ENCODE measurements around the gene USP10.

USP10 gene

DNA sequence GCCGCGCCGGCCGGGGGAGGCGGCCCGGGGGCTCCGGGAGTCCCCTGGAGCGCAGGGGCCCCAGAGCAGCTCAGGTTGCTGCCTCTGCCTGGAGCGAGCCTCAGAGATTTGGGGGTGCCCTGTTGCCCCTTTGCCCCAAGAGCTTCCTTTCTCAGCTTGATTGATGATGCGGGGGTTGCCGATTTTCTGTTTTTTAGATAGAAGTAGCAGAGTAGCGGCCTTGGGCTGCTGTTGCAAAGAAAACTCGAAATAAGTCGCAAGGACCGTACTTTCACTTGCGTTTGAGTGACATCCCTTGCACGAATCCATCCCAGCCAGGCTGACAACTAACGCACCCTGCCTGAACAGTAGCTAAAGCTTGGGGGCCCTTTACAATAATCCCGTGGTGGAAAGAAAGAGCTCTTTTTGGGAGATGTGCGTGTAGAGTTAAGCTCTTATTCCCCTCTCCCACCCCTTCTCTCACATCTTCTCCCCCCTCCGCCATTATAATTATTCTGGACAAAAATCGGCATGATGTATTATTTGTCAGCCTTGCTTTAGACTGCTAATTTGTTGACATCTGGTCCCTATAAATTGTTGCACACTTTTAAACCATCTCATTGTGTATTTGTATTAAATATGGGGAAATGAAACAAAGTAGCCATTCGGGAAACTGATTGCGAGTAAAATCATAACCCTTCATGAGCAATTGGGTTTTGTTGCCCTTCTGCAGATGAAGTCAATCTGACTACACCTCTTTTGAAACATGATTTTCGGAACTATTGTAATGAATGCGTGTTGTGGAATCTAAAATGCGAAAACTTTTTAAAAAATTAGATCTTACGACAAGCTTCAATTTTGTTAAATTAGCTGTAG, 873 bp downstream of the USP10 start:
- peak in 3 of 4 experiments; percentile 5 to 17 (median 13) for DNase-seq

DNA sequence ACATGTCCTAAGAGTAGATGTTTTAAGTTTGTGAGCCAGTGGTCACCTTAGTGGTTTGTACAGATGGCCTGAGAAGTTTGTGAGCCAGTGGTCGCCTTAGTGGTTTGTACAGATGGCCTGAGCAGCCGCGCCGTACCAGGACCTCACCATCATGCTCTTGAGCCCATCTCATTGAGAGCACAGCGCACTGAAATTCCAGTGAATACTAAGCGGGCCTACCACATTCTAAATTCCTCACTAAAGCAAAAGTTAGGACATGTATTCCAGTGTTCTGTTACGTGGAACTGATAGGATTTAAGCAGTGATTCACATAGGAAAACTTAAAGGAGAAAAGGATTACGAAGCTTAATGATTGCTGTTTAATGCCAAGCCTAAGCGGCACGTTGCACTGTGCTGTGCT, 3.9 kb downstream of the USP10 start:
- no peak for DNase-seq

DNA sequence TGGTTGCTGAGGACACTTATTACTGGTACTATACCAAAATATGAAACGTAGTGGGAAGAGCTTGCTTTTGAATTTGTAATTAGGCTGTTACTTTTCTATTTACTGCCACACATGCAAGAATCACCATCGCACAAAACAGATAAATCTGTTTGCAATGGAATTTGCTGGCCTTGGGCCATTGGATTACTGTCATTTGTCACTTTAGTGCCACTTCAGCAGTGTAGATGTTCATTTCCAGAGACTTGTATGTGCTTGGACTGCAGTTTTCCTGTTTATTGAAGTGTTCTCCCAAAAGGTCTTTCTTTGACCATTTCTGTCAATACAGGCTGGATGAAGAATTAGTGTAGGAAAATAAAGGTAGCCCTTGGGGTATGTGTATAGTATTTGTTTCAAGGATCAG, 4.5 kb downstream of the USP10 start:
- DNase-seq, result no peak

DNA sequence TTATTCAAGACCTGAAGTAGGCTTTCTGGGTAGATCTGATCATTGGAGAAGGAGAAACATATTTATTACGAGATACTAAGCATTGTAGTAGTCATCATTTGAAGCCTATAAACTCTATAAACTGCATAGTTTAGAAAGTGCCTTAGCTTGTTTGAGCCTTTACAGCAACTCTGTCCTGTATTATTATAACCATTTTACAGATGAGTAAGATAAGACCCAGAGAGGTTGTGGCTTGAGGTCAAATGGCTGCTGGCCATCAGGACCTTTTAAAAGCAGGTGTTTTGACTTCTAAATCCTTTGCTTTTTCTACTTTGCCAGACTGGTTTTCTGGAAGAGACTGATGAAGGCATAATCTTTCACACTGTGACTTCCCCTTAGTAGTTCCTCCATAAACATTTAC, 7.1 kb downstream of the USP10 start:
- no peak for DNase-seq

DNA sequence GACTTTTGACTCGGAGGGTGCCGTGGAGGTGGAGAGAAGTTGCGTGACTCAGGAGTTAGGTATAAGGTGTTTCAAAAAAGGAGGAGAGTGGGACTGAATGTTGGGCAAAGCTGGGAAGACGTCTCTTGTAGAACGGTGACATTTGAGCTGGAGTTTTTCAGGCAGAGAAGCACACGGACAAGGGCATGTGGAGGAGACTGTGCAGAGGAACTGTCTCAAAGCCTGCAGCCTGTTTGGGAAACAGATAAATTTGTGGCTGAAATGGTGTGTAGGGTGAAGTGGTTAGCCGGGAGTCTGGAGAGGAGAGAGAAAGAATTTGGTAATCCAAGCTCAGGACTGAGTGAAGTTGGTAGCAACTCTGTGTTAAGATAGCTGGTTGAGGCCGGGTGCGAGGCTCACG, 9.8 kb downstream of the USP10 start:
- no peak for DNase-seq

DNA sequence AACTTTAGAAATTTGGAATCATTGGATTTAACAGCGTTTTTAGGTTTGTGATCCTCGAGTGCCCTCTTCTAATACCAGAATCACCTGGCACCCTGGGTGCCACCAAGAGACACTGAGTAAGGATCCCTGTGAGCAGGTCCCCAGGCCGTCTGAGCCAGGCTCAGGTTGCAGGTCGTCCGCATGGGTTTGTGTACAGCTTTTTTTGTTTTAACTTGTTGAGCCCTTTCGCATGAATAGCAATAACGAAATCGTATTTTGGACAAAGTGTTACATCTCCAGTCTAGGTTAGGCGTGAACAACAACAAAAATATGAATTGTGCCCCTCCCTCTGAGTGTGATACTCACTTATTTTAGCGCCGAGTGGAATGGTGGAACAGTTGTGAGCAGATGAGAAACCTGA, 10.9 kb downstream of the USP10 start:
- no peak for DNase-seq

DNA sequence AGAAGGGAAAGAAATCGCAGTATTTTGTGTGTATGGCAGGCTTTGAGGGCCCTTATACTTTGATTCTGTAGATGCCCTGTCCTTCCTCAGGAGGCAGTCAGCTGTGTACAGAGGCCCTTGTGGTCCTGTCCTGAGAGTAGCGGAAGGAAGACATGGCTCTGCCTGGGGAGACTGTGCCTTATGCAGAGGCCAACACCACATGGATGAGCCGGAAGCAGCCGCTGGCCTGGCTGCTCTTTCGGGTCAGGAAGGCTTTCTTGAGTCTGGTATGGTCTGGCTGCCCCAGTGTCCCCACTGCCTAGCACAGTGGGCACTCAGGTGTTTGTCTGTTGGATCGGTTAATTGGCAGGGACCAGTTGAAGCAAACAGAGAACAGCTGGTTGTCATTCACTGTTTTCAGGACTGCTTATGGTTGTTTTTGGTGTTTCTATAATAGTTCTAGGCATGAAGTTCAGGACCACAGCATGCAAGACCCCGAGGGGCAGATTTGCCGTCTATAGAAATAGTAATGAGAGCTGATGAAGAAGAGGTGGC, 12.4 kb downstream of the USP10 start:
- DNase-seq, result no peak

DNA sequence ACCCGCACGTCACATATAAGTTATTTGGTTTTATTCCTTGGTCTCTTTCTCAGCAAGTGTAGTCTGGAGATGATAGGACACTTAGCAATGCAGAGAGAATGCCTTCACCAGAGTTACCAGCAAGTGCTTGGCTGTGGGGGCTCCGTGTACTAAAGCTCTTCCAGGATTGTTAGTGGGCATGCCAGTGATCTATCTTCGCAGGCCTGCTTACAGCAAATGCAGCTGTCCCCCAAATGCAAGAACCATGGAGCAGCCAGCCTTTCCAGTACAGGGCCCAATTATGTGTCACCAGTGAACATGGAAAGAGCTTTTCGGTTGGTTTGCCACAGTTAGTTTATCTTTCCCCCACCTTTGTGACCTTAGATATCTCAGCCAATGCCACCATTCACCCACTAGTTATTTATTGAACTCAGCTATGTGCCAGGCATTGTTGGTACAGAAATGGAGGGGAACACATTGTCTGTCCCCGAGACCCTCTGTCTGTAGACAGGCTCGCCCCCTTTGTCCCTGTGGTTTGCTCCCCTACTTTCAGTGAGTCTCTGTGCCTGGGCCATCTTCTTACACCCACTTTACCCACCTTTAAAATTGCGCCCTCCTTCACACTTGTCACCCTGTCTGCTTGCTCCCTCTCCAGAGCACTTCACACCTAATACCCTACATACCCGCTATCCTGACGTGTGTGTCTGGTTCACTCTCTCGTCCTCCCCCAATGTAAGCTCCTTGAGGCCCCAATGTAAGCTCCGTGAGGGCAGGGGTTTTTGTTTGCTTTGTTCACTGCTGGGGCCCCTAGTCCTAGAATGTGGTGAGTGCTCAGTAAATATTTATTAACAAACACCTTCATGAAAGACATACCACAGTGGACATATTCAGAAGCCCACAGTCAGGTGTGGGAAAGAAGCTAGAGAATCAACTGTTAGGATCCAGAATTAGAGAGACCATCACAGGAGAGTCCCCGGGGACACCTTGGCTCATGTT, 13.3 kb downstream of the USP10 start:
- no peak for DNase-seq

DNA sequence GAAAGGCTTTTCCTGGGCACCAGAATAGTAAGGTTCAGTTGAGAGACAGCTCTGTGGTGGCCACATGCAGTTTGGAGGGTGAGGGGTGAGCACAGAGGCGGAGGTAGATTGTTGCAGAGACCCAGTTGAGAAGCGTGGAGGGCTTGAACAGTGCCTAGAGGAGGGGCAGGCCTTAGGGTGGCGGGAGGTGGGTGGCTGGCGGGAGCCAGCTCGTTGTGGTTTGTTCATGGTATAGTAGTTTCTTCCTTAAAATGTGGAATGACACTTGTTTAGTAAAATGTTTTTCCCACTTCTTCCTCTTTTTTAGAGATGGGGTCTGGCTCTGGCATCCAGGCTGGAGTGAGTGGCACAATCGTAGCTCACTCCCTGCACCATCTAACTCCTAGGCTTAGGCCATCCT, 14.2 kb downstream of the USP10 start:
- no peak for DNase-seq

DNA sequence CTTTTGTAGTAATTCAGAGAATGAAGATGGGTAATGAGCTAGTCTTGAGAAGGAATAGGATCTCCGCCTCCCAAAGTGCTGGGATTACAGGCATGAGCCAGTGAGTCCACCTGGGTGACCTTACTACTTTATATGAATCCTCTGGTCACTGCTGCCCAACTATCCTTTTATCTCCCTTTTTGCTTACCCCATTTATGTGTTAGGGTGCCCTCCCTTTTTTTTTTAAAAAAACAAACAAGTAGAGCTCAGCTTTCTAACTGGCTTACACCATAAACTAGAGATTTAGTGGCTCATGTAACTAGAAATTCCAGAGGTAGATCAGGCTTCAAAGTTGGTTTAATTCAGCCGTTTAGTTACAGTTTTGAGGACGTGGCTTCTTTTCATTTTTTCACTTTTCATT, 15.6 kb downstream of the USP10 start:
- no peak for DNase-seq

DNA sequence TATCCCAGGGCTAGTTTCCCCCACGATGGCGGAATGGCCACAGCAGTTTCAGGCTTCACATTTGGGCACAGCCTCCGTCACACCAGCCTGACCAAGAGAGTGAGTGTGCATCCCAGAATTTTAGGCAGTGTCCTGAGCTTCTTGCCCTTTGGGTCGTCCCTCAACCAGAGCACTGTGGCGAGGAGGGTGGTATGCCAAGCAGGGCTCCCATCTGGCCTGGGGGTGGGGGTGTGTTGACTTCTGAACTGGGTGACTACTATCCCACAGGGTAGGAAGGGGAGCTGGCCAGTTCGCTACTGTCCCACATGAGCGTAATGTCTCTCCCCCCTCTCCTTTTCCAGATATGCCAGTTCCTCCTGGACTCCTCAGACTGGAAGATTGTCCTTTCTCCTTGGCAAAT, 16.1 kb downstream of the USP10 start:
- DNase-seq, result no peak

DNA sequence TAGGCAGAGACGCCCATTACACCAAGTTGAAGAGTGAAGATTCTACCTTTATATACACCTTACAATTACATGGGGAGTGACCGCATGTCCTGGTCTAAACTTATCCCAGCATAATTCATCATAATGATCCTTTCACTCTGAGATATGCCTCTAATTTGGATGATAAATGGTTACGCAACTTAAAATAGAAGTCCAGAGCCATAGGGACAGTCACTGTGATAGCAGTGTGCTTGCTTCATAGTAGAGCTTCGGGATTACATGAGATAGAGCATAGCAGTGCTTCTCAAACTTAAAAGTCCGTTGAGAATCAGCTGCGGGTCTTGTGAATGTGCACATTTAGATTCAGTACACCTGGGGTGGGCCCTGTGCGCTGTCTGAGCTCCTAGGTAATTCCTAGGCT, 16.9 kb downstream of the USP10 start:
- no peak for DNase-seq

DNA sequence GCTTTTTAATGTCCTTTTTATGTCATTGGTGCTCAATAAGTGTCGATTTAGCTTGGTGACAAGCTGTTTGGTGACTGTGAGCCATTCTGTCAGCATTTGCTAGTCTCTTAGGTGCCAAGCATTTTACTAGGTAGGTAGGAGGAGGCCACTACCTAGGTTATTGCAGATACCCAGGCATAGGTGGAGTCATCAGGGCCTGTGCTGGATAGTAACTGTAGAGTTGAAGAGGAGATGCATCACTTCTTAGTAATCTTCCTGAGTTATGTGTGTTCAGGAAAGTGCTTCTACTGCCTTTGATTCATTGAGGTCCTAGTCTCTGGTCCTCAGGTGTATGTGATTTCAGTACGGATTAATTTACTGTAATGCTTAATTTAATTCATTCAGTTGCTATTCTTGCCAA, 17.7 kb downstream of the USP10 start:
- no peak for DNase-seq

DNA sequence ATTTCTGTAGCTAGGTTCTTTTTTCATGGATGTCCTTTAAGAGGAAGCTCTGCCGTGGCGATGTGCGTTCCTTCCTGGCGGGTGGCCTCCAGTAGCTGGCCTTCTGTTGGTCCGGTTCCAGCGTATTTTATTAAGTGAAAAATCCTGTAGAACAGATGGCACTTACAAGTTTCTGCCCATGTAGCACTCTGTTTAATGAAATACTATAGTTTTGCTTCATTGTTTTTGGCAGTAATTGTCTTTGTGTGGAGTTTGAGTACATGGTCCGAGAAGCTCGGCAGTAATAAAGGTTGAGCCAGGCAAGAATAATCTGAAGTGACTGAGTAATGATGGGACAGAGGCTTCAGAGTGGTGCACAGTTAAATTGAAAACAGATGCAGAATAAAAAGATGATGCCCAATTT, 20.4 kb downstream of the USP10 start:
- no peak for DNase-seq

DNA sequence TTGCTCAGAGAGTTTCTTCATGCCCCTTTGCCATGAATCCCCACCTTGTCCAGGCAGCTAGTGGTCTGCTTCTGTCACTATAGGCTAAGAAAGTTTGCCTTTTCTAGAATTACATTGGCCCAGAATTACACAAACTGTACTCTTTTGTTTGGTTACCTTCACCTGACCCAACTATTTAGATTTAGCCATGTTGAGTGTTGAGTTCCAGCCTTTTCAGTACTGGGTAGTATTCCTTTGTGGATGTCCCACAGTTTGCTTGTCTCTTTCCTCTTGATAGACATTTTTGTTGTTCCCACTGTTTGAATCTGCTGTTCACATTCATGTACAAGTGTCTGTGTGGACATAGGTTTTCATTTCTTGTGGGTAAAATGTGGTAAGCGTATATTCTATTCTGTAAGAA, 22.3 kb downstream of the USP10 start:
- no peak for DNase-seq

DNA sequence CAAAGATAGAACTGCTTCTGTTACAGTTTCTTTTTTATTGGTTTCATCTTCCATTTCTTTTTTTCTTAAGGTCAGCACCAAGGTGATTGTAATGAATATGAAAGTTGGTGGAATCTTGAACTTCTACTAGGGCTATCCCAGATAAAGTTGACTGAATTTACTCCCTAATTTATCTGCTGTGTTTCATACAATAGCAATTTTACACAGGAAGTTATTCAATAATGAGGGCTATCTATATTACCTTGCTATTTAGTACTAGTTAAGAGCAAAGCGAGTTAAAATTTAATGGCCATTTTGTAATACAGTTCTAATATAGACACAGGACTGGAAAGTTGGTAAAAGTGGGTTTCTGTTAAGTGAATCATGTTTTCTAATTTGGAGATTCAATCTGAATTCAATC, 24.1 kb downstream of the USP10 start:
- DNase-seq, result no peak

DNA sequence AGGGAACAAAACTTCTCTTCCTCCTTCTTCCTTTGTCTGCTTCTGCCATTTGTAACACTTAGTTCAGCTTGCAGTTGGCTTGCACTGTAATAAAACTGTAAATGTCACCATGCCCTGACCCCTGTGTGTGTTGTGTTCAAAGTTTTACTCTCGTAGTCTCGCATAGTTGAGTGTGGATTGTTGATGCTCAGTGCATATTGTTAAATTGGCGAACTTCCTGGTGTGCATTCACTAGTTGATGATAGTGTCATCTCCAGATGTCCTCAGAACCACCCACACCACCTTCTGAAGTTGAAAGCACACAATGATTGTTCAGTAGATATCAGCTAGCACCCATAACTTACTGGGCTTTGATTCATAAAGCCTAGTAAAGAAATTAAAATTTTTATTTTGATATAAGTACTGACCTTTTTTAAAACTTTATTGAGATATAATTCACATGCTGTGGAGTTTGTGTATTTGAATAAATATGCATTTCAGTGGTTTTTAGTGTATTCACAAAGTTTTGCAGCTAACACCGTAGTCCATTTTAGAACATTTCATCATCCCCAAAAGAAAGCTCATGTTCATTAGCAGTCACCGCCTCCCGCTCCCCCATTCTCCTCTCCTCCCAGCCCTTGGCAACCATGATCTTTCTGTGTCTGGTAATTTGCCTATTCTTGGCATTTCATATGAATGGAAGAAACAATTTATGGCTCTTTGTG, 25.0 kb downstream of the USP10 start:
- no peak for DNase-seq

DNA sequence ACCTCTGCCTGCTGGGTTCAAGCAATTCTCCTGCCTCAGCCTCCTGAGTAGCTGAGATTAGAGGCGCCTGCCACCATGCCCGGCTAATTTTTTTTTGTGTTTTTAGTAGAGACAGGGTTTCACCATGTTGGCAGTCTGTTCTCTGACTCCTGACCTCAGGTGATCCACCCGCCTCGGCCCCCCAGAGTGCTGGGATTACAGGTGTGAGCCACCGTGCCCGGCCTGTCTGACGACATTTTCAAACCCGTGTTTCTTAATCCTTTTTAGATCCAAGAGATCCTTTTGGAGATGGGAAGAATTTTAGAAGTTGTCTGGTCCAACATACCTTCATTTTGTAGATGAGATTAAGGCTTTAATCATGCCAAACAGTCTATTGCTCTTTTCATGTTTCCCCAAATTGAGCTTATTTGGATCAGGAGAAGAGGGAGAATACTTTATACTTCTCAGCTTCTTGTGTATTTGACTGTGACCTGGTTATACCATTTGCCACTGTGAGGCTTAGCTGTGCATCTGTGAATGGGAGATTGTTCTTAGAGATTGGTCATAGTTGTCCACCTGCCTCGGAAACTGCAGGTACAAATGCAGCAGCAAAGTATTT, 25.8 kb downstream of the USP10 start:
- no peak for DNase-seq

DNA sequence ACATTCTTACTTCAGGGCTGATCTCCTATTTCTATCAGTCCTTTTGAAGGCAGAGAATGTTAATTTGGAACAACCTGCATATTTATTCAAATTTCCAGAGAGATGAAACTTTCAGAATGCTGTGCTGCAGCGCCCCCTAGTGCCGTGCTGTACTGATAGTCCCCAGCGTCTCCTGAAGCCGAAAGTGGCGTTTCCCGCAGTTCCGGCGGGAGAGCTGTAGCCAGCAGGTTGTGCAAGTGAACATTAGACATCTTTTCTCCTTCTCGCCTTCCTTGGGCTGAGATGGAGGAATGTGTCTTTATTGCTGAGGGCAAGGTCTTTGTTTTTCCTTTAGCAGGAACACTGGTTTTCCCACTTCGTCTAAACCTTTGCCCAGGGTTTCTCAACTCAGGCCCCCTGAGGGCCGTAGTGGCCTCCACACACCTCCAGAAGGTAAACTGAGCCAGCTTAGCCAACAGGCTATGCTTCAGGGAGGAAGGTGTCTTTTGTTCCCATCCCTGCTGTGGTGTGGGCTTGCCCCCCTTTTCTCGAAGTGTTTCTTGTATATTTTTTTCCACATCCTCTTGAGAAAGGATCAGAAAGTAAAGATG, 26.4 kb downstream of the USP10 start:
- DNase-seq, result peak; percentile 53 to 86 (median 82)

DNA sequence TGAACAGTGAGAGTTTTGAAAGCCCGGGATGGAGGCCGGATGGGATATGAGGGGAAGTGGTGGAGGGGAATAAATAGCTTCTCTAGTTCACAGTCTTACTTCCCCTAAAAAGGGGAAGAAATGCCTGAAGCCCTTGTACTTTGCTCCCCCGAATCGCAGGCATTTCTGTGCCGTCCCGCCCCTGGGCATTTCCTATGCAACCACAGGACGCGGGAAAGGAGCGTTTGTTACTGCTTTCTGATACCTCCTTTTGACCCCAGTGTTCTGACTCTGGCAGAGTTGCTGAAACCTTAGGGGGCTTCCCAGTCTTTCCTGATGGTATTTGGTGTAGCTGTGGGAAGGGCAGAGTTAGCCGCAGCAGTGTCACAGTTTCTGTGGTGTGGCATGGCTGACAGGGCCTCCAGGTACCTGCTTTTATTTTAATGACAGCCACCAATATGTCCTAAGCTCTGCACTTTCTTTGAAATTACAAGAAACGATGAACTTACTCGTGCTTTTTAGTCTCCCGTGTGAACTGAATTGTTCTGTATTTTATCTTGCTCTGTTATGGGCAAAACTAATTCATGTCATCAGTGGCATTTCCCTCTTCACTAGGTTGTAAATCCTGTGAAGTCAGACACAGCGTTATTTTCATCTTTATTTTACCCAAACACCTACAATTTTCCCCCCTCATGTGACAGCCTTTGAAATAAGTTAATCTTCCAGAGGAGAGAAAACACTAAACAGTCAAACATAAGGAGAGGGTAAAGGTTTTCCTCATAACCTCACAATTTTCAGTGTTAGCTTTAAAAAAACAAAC, 27.1 kb downstream of the USP10 start:
- DNase-seq, result no peak

DNA sequence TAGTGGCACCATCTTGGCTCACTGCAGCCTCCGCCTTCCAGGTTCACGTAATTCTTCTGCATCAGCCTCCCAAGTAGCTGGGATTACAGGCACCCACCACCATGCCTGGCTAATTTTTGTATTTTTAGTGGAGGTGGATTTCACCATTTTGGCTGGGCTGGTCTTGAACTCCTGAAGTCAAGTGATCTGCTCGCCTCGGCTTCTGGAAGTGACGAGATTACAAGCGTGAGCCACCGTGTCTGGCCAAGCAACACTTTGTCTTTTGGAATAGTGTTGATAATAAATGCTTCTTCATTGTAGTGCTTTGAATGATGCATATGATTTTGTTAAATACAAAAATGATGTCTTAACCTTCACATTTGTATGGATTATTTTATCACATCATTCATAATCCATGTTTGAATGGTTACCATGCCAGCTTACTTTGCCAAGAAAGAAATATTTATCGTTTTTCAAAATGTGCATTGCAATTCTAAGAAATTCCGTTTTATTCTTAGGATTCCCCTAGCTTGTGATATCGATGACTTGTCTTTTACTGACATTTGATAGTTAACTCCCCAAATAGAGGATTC, 29.1 kb downstream of the USP10 start:
- DNase-seq, result no peak

Measured in activated naive CD4-positive, alpha-beta T cell (primary cell).